ENCODE results near the gene ARMC7. TPM values are rescaled to one million over a fixed set of nuclear protein-coding genes. Genes with fewer than 3 reads are reported as not detected.

The ARMC7 gene
- total RNA-seq, 1 experiment from 2014 or later: 12.3 TPM

- ChIA-PET POLR2A (ENCODE audit: low non-redundant PET) (no interaction called here), CTCF (no interaction called here)
- H3K36me3 ChIP-seq (ENCODE audit: insufficient read depth, low read length, poor library complexity, severe bottlenecking): no peaks in the 10 kb centered on the region
Measured at GRCh38 chr17:75093548-75094158, 16.1 kb upstream of the ARMC7 start.

GRCh38 chr17:75094871-75095399 lies 14.8 kb upstream of the ARMC7 start:
- POLR2A ChIA-PET (ENCODE audit: low non-redundant PET): no interaction called here
- no peak overlapping the region for H3K4me3 ChIP-seq (ENCODE audit: low read depth, low read length, poor library complexity, severe bottlenecking)
- no peaks in the 10 kb centered on the region for H3K4me1 ChIP-seq (ENCODE audit: insufficient read depth, low read length, poor library complexity, severe bottlenecking)
- no peak overlapping the region for H3K27ac ChIP-seq (ENCODE audit: low read depth, low read length, poor library complexity, severe bottlenecking)
- BruUV-seq (replicated peaks): no TSS peak
- H3K9me3 ChIP-seq (ENCODE audit: low read depth, low read length, poor library complexity, severe bottlenecking): no peaks in the 10 kb centered on the region
- no peak for TF ChIP-seq EZH2 (IDR thresholded peaks at IDR 0.05; ENCODE audit: borderline replicate concordance, low read depth, low read length, poor library complexity, severe bottlenecking)
- TF ChIP-seq, protein P1, sequence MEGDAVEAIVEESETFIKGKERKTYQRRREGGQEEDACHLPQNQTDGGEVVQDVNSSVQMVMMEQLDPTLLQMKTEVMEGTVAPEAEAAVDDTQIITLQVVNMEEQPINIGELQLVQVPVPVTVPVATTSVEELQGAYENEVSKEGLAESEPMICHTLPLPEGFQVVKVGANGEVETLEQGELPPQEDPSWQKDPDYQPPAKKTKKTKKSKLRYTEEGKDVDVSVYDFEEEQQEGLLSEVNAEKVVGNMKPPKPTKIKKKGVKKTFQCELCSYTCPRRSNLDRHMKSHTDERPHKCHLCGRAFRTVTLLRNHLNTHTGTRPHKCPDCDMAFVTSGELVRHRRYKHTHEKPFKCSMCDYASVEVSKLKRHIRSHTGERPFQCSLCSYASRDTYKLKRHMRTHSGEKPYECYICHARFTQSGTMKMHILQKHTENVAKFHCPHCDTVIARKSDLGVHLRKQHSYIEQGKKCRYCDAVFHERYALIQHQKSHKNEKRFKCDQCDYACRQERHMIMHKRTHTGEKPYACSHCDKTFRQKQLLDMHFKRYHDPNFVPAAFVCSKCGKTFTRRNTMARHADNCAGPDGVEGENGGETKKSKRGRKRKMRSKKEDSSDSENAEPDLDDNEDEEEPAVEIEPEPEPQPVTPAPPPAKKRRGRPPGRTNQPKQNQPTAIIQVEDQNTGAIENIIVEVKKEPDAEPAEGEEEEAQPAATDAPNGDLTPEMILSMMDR (conservative IDR thresholded peaks at IDR 0.05; ENCODE audit: low read depth, low read length): no peak
- CTCF ChIA-PET: no interaction called here
- H3K27me3 ChIP-seq (replicated peaks; ENCODE audit: insufficient read depth, low read depth, low read length, poor library complexity): no peaks in the 10 kb centered on the region
- intact Hi-C loops (cut with micrococcal nuclease; ENCODE audit: unreplicated experiment): no loop called here
- H3K36me3 ChIP-seq (ENCODE audit: insufficient read depth, low read length, poor library complexity, severe bottlenecking): no peaks in the 10 kb centered on the region
- DNase-seq (ENCODE audit: low spot score): no peak

More at GRCh38 chr17:75093548-75094158, 16.1 kb upstream of the ARMC7 start:
- H3K27ac ChIP-seq (ENCODE audit: low read depth, low read length, poor library complexity, severe bottlenecking): no peak overlapping the region
- no peak for DNase-seq (ENCODE audit: low spot score)
- no peaks in the 10 kb centered on the region for H3K27me3 ChIP-seq (replicated peaks; ENCODE audit: insufficient read depth, low read depth, low read length, poor library complexity)
- no peaks in the 10 kb centered on the region for H3K9me3 ChIP-seq (ENCODE audit: low read depth, low read length, poor library complexity, severe bottlenecking)
- TF ChIP-seq EZH2 (IDR thresholded peaks at IDR 0.05; ENCODE audit: borderline replicate concordance, low read depth, low read length, poor library complexity, severe bottlenecking): no peak
- TF ChIP-seq, protein P1 (conservative IDR thresholded peaks at IDR 0.05; ENCODE audit: low read depth, low read length): no peak
- H3K4me3 ChIP-seq (ENCODE audit: low read depth, low read length, poor library complexity, severe bottlenecking): no peak overlapping the region
- no peaks in the 10 kb centered on the region for H3K4me1 ChIP-seq (ENCODE audit: insufficient read depth, low read length, poor library complexity, severe bottlenecking)
- BruUV-seq (replicated peaks): no TSS peak
- intact Hi-C loops (cut with micrococcal nuclease; ENCODE audit: unreplicated experiment): no loop called here

DNA sequence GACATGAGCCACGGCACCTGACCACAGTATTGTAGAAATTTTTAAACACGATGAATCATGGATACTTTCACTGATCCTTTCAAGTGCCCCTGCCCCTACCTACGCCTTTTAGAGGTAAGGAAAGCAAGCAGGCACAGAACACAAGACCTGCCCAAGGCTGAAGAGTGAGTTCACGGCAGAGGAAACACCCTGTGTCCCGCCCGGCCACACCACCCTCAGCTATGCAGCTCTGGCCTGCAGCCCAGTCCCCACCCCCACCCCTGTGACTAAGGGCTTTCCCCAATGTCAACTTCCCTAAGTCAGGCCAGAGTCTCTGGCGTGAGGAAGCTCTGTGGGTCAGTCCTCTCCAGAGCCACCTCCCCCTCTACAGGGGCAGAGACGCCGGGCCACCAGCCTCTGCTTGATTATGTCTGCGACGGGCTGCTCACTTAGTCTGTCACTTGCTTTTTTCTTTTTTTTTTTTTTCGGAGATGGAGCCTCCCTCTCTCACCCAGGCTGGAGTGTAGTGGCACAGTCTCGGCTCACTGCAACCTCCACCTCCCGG lies 13.6 kb upstream of the ARMC7 start:
- H3K27me3 ChIP-seq (replicated peaks; ENCODE audit: insufficient read depth, low read depth, low read length, poor library complexity): no peaks in the 10 kb centered on the region
- no peak overlapping the region for H3K4me3 ChIP-seq (ENCODE audit: low read depth, low read length, poor library complexity, severe bottlenecking)
- no peaks in the 10 kb centered on the region for H3K9me3 ChIP-seq (ENCODE audit: low read depth, low read length, poor library complexity, severe bottlenecking)
- POLR2A ChIA-PET (ENCODE audit: low non-redundant PET): no interaction called here
- no TSS peak for BruUV-seq (replicated peaks)
- no peaks in the 10 kb centered on the region for H3K4me1 ChIP-seq (ENCODE audit: insufficient read depth, low read length, poor library complexity, severe bottlenecking)
- intact Hi-C loops (cut with micrococcal nuclease; ENCODE audit: unreplicated experiment): no loop called here
- H3K36me3 ChIP-seq (ENCODE audit: insufficient read depth, low read length, poor library complexity, severe bottlenecking): no peaks in the 10 kb centered on the region
- DNase-seq (ENCODE audit: low spot score): no peak
- TF ChIP-seq, protein P1 (conservative IDR thresholded peaks at IDR 0.05; ENCODE audit: low read depth, low read length): no peak
- no peak for TF ChIP-seq EZH2 (IDR thresholded peaks at IDR 0.05; ENCODE audit: borderline replicate concordance, low read depth, low read length, poor library complexity, severe bottlenecking)
- CTCF ChIA-PET: no interaction called here
- H3K27ac ChIP-seq (ENCODE audit: low read depth, low read length, poor library complexity, severe bottlenecking): no peak overlapping the region

Data from A673 (cell line).